Retinal pigment epithelial cell (primary cell): Measurements from ENCODE around the gene CCDC85A.

Source experiments
- DNase-seq: peaks from one replicate; pipeline ENCODE4 v3.0.0-alpha.2; 2010; ENCODE audit warnings: low read depth
- H3K4me3 ChIP-seq: 2 replicates; pipeline ENCODE4 v1.5.1; 2011; ENCODE audit warnings: mild to moderate bottlenecking, low read length, control low read depth, moderate library complexity
- CTCF ChIP-seq: conservative IDR thresholded peaks from 2 replicates; pipeline ENCODE4 v1.5.1; 2011; ENCODE audit warnings: low read depth, low read length, control low read depth, inconsistent platforms

CCDC85A gene

GRCh38 chr2:56314796-56315195 lies 131.0 kb downstream of the CCDC85A start:
- no peak for DNase-seq
- TF ChIP-seq CTCF, result no peak
- no peak overlapping the region for H3K4me3 ChIP-seq

- no peak overlapping the region for H3K4me3 ChIP-seq
- TF ChIP-seq CTCF, result no peak
- DNase-seq, result no peak
Measured at GRCh38 chr2:56315376-56315775, 131.6 kb downstream of the CCDC85A start.

- no peak for TF ChIP-seq CTCF
- DNase-seq, result no peak
- no peak overlapping the region for H3K4me3 ChIP-seq
Measured at GRCh38 chr2:56316011-56316410, 132.2 kb downstream of the CCDC85A start.

- TF ChIP-seq CTCF, result no peak
- H3K4me3 ChIP-seq, result no peak overlapping the region
- no peak for DNase-seq
Measured at GRCh38 chr2:56318147-56318546, 134.4 kb downstream of the CCDC85A start.

GRCh38 chr2:56325661-56326345 lies 142.0 kb downstream of the CCDC85A start:
- no peak overlapping the region for H3K4me3 ChIP-seq
- no peak for DNase-seq
- TF ChIP-seq CTCF, result no peak

- no peak for TF ChIP-seq CTCF
- DNase-seq, result no peak
- H3K4me3 ChIP-seq, result no peak overlapping the region
Measured at GRCh38 chr2:56326346-56326741, 142.6 kb downstream of the CCDC85A start.

- no peak for TF ChIP-seq CTCF
Measured at GRCh38 chr2:56331810-56332209, 148.0 kb downstream of the CCDC85A start.

More at GRCh38 chr2:56331810-56332209, 148.0 kb downstream of the CCDC85A start:
- H3K4me3 ChIP-seq, result no peak overlapping the region
- DNase-seq, result no peak
